ENCODE measurements around the gene TAPBP.

TAPBP gene

GRCh38 chr6:33312361-33313104, 1.3 kb downstream of the TAPBP start:
- peak; percentile 65 for DNase-seq (ENCODE audit: extremely low read depth, insufficient read length)

GRCh38 chr6:33306356-33306755, 7.5 kb downstream of the TAPBP start:
- no peak for DNase-seq (ENCODE audit: extremely low read depth, insufficient read length)
- TF ChIP-seq, protein P1, sequence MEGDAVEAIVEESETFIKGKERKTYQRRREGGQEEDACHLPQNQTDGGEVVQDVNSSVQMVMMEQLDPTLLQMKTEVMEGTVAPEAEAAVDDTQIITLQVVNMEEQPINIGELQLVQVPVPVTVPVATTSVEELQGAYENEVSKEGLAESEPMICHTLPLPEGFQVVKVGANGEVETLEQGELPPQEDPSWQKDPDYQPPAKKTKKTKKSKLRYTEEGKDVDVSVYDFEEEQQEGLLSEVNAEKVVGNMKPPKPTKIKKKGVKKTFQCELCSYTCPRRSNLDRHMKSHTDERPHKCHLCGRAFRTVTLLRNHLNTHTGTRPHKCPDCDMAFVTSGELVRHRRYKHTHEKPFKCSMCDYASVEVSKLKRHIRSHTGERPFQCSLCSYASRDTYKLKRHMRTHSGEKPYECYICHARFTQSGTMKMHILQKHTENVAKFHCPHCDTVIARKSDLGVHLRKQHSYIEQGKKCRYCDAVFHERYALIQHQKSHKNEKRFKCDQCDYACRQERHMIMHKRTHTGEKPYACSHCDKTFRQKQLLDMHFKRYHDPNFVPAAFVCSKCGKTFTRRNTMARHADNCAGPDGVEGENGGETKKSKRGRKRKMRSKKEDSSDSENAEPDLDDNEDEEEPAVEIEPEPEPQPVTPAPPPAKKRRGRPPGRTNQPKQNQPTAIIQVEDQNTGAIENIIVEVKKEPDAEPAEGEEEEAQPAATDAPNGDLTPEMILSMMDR (IDR thresholded peaks at IDR 0.05; ENCODE audit: insufficient read depth, low read length, poor library complexity, severe bottlenecking), result no peak
- Histone ChIP-seq H3K4me3 (replicated peaks; ENCODE audit: low read depth, low read length) (no peak overlapping the region), H3K36me3 (ENCODE audit: control insufficient read depth, insufficient read depth, low read length) (peaks cover 27% of the 10 kb centered on the region), H3K27me3 (replicated peaks; ENCODE audit: control insufficient read depth, insufficient read depth, low read length) (no peaks in the 10 kb centered on the region)

More at GRCh38 chr6:33312361-33313104, 1.3 kb downstream of the TAPBP start:
- no peaks in the 10 kb centered on the region for H3K27me3 ChIP-seq (replicated peaks; ENCODE audit: control insufficient read depth, insufficient read depth, low read length)
- TF ChIP-seq, protein P1 (IDR thresholded peaks at IDR 0.05; ENCODE audit: insufficient read depth, low read length, poor library complexity, severe bottlenecking), result no peak
- peak overlapping the region; percentile 92 for H3K4me3 ChIP-seq (replicated peaks; ENCODE audit: low read depth, low read length)
- peaks cover 2% of the 10 kb centered on the region for H3K36me3 ChIP-seq (ENCODE audit: control insufficient read depth, insufficient read depth, low read length)

DNA sequence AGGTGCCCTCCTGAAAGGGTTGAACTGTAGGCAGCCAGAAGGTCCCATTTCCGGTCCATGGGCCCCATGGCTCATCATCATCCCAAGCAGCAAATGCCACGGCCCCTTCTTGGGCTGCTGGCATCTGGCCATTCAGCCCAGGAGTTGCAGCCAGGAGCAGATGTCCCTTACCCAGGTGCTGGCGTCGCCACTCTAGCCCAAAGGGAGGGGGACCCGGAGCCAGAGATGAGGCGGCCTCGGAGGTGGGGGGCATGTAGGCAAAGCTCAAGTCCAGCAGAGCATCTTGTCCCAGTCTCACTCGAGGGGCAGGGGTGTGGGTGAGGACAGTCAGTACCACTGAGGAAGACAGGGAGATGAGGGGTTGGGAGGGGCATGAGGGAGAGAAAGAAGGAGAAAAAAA, 8.8 kb downstream of the TAPBP start:
- no peak for DNase-seq (ENCODE audit: extremely low read depth, insufficient read length)
- Histone ChIP-seq H3K36me3 (ENCODE audit: control insufficient read depth, insufficient read depth, low read length) (peaks cover 27% of the 10 kb centered on the region), H3K27me3 (replicated peaks; ENCODE audit: control insufficient read depth, insufficient read depth, low read length) (no peaks in the 10 kb centered on the region), H3K4me3 (replicated peaks; ENCODE audit: low read depth, low read length) (no peak overlapping the region)
- TF ChIP-seq, protein P1 (IDR thresholded peaks at IDR 0.05; ENCODE audit: insufficient read depth, low read length, poor library complexity, severe bottlenecking), result no peak

GRCh38 chr6:33304216-33304615, 9.7 kb downstream of the TAPBP start:
- TF ChIP-seq, protein P1 (IDR thresholded peaks at IDR 0.05; ENCODE audit: insufficient read depth, low read length, poor library complexity, severe bottlenecking), result no peak
- no peak overlapping the region for H3K4me3 ChIP-seq (replicated peaks; ENCODE audit: low read depth, low read length)
- H3K36me3 ChIP-seq (ENCODE audit: control insufficient read depth, insufficient read depth, low read length), result peaks cover 27% of the 10 kb centered on the region
- DNase-seq (ENCODE audit: extremely low read depth, insufficient read length), result no peak
- H3K27me3 ChIP-seq (replicated peaks; ENCODE audit: control insufficient read depth, insufficient read depth, low read length), result no peaks in the 10 kb centered on the region

DNA sequence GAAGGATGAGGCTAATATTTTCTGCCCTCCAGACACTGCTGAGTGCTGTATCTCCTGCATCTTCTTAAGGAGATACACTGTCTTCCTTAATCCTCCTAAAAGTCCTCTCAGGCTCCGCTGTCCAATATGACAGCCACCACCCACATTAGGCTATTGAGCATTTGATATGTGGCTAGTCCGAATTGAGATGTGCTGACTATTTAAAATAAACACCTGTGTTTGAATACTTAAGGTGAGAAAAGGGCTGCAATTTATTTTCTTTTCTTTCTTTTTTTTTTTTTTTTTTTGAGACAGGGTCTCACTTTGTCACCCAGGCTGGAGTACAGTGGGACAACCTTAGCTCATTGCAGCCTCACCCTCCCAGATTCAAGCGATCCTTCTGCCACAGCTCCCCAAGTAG, 12.0 kb downstream of the TAPBP start:
- Histone ChIP-seq H3K4me3 (replicated peaks; ENCODE audit: low read depth, low read length) (no peak overlapping the region), H3K36me3 (ENCODE audit: control insufficient read depth, insufficient read depth, low read length) (peaks cover 27% of the 10 kb centered on the region), H3K27me3 (replicated peaks; ENCODE audit: control insufficient read depth, insufficient read depth, low read length) (no peaks in the 10 kb centered on the region)
- TF ChIP-seq, protein P1 (IDR thresholded peaks at IDR 0.05; ENCODE audit: insufficient read depth, low read length, poor library complexity, severe bottlenecking), result no peak
- no peak for DNase-seq (ENCODE audit: extremely low read depth, insufficient read length)
